Measurements from ENCODE around the gene CNKSR3.

CNKSR3 gene

DNA sequence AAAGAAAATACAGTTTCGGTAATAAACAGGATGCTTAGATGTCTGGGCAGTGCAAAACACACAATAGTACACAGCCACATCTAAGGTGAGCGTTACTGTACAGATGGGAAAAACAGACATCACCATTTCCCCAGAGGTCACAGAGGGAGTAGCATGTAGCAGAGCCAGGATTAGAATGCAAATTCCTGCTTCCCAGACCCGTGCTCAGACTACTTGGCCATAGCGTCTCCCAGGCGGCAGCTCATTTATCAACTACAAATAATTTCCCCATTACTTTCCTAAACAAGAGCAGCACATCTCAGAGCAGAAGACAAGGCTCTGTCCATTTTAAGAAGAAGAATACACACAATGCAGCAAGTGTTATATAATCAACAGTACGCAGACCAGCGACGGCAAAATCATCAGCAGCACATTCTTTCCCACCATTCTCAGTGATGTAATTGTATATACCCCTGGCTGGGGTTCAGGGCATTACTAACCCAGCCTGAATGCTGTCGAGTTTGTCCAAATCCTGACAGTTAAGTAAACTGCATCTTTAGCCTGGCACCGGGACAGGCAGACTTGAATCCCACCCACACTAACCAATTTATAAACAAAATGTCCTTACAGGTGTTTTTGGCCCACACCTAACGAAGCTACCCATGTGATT, 61.9 kb downstream of the CNKSR3 start:
- no peak for DNase-seq

DNA sequence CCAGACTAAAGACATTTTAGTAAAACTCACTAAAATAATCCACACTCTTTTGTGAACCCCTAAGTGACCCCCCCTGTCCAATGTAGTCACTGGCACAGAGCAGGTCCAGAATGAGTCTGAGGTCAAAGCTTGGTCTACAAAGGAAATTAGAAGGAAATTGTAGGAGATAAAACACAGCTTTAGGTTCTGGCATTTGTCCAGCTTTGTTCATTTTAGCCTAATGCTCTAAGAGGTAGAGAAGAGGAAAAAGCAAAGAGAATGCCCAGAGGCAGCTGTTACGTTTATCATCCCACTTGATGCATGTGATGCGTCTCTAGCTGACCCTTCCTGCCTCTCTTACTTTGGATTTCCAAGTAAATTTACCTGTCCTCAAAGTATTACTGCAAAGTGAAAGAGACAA, 62.5 kb downstream of the CNKSR3 start:
- DNase-seq: no peak

DNA sequence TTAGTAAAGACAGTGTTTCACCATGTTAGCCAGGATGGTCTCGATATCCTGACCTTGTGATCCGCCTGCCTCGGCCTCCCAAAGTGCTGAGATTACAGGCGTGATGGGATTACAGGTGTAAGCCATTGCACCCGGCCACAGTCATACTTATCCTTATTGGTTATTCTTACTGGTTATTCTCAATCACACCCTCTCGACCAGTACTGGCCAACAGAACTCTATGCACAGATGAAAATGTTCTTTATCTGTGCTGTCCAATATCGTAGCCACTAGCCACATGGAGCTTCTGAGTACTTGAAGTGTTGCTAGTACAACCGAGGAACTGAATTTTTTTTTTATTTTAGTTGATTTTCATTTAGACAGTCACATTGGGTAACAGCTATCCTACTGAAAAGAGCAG, 63.5 kb downstream of the CNKSR3 start:
- DNase-seq: no peak

DNA sequence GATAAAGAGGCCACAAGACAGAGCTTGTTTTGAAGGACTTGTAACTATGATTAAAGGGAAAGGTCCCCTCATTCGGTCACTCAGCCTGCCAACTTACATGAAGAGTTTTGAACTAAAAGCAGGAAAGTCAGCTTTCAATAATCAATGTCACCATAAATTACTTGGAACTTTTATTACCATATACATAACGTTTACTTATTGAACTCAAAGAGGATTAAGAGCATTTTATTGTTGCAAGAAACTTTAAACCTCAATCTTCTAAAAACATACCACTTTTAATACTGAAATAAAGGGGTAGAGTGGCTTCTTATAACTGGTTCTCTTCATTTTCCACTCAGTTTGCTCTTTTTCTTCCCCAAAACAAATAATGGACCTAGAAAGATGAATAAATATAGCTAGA, 65.1 kb downstream of the CNKSR3 start:
- no peak for DNase-seq

DNA sequence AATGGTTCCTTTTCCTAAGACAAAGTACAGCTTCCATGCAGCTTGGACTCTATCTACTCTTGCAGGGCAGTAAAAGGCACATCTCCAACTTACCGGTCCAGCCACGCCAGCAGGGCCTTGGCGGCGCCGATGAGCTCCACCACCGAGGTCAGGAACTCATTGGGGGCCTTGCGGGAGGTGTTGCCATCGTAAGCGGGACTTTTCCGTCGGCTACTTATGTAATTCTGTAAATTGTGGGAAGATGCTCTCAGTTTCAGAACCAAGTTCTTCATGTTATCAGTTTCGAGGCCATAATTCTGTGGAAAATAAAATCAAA, 68.5 kb downstream of the CNKSR3 start:
- DNase-seq: no peak

DNA sequence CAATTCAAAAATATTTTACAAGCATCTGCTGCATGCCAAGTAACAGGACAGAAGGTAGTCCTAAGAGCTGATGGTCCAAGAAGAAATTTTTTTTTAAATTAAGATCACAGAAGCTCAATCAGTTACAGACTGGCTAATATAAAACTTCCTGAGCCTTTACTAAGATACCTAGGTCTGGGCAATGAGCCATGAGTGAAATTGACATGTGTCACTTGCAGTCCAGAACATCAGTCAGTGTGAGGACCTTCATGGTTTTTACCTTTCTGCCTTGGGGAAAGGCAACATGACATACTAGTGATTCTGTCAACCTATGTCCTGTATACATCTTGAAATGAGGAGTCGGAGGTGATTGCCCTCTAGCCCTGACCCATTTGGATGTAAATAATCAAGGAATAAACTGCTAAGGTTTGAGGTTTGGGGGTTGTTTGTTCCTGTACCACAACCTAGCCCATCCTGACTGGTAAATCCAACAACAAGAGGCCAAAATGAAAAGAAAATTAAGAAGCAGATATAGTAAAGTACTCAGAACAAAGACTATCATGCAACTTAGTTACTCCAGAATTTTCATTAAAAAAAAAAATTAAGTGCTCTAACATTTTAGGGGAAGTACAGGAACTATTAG, 70.0 kb downstream of the CNKSR3 start:
- no peak for DNase-seq

DNA sequence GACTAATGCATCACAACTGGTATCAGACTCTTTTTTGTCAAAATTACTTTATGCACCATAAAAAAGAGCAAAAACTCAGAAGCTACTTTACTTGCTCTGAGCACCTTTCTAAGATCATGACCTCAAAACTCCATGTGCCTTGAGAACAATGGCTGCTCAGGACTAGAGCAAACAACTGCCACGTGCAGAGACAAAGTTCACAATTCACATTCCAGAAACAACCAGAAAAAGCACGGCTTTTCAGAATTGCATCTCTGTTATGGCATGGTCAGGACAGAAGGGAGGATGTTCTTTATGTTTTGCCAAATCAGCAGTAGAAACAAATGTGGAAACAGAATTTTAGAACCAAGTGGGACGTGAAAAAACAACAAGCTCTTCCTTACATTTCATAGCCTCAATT, 70.5 kb downstream of the CNKSR3 start:
- no peak for DNase-seq

DNA sequence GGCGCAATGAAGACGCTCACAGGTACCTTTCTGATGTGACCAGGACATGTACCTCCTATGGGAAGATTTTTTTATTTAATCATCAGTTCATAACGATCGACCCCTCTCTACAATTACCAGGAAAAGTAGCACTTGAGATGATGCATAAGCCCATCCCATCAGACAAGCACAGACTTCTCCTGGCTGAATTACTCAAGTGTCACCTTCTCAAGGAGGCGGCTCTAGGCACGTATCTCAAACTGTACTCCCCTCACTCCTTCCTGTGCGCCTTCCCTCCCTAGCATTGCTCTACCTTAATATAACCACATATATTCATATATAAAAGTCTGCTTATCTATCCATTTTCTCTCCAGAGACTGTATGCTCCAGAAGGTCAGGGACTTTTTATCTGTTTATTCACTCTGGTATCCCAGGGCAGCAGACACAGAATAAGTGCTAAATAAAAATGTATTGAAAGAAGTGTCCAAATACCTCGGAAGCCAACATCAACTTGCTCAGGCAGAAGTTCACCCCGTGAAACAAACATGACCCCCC, 71.5 kb downstream of the CNKSR3 start:
- no peak for DNase-seq

DNA sequence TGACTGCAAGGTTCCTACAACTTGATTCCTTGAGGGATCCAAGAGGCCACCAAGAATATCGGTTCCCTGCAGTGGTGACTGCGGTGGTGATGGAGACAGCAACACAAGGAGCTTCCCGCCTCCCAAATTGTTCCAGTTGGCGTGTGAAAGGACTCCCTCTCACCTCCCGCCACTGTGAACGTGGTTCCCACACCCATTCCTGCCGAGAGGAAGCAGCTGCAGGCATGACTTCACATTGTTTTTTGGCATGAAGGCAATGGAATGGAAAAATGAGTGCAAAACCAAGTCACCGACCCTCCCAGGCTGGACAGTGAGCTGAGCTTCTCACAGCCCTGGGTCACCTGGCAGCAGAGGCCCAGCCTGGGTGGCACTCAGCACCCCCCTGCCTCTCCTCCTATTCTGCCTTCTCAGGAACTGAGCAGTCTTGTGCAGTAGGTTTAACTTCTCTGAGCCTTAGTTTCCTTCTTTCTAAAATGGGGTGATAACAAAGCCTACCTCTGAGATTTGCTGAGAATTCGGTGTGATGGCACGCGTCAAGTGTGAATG, 75.0 kb downstream of the CNKSR3 start:
- DNase-seq: no peak

DNA sequence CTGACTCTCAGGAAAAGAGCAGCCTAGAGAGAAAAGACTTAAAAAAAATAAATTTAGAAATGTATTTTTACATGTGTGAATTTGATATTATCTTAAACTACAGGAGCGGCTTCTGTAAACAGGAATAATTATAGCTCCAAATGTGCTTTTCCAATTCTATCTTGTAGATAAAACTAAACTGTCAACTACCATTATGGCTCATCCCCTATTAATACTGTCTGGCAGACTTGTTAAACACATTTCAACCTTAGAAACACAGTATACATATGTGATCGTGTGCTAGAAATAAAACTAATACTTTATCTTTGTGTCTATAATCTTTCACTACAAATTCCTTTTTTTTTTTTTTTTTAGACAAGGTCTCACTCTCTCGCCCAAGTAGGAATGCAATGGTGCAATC, 75.8 kb downstream of the CNKSR3 start:
- DNase-seq: no peak

DNA sequence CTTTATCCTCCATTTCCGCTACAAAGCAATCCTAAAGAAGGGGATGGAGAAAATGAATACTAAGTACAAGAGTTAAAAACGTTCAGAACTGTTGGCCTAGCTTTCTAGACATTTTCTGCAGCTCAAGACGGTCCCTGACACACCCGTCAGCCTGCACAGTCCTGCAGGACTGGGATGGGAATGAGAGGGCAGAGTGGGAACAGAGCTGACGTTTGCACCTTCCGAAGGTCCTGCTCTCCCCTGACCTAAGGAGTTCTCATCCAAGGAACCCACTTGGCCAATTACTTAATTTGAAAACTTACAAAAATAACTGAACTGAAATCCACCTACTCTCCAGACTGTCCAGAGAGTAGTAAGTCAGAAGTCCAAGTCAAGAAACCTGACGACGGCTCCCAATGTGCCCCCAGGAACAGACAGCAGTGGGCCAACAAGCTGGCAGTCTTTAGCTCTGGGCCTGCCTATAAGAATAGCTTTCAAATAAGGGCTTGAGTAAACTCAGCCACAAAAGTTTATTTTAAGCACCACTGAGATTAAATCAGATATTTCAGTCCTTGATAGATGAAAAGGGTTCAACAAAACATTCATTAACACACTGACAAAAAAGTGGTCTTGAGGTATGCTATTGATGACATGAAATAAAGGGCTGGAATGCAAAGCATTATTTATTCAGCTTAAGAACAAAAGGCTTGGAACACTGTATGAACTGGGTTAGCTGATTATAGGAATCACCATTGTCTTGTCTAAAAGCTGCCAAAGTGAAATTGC, 76.8 kb downstream of the CNKSR3 start:
- no peak for DNase-seq

DNA sequence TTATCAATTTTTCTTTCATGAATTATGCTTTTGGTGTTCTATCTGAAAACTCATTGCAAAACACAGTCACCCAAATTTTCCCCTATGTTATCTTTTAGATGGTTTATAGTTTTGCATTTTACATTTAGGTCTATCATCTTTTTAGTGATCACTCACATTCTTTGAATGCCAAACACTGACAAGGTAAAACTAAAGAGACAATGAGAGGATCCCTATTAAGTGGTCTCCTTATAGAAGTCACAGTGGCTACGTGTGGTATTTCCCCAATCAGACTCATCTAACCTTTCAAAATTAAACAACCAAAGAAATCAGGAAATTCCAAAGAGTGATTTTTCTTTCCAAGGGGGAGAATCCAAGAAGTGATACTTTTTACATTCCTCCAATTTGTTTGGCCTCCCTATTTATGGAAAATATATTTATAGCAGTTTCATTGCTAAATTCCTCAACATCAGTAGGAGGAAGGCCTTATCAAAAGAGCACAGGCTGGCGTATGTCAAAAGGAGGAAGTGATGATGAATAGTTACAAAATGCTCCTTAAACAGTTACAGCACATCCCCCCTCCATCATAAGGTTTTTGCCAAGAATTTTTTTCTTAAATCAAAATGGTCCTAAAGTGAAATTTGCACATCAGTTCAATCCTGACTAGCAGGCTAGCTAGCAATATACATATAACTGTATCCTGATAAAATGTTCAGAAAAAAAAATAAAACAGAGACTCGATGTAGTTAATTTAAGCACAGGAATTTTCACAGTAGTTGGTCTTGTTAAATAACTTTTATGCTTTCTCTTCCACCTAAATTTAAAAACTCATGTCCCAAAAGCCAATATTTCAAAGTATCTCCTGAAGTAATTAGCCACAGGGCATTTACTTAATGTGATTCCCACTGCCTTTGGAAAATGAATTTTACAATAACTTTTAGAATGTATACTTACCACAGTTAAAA, 77.7 kb downstream of the CNKSR3 start:
- no peak for DNase-seq

DNA sequence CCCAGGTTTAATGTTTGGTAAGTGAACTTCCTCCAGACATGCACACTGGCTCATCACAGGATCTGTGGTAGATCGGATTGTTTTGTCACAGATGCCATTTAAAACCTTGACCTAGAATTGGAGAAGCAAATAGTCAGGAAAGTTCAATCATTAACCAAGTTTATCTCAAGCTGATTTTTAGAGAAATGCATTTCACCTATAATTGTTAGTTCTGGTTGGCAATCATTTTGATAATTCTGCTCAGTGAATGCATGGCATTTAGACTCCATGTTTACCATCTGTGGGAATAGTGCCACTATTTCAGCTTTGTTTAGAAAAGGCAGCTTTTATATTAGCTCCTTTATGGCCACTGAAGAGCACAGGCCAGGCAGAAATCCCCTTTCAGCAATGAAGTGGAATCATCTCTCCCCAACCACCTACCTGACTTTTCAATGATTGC, 80.0 kb downstream of the CNKSR3 start:
- no peak for DNase-seq

DNA sequence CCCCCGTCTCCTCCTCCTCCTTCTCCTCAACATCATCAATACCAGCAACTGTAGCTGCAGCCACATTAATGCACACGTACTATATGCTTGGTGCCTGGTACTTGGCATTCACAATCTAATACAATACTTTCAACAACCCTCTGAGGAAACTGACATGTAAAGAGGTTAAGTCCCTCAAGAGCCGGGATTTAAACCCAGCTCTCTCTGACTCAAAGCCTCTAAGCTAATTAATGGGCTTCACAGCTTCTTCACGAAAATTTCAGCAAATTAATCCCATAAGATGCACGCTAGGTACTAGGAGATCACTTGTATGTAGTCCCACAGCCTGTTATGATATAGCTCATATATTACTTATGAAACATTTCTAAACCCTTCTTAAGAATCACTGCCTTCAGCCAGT, 80.8 kb downstream of the CNKSR3 start:
- no peak for DNase-seq

DNA sequence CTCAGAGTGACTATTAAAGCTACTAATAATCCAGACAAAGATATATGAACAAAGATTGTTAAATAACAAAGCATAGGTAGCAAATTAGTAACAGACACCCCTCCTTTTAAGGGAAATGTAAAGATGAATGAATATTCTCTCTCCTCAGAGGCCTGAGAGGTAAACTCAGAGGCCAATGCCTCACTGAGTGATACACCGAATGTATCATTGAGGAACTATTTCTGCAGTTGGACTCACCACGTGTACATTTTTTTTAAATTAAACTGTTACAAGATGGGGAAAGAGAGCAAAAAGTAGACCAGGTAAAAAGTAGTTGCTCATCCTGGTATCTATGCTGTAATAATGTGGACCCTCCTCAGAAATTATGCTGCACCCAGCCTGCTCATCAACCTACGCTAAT, 81.6 kb downstream of the CNKSR3 start:
- no peak for DNase-seq

DNA sequence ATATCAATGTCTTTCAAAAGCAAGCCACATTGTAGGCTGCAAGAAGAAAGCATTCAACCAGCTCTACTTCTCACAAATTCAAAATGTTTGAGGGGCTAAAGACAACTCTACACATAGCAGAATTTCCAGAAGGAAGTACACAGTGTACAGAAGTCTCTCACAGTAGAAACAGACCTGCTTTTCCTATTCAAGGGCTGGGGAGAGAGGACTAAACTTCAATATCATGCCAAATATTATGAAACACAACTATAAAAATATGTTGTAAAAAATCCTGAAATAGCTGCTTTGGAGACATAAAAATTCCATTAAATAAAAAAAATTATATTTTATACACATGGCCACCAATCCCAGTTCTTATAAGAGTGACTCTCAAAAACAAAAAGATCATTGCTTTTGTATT, 83.0 kb downstream of the CNKSR3 start:
- no peak for DNase-seq

DNA sequence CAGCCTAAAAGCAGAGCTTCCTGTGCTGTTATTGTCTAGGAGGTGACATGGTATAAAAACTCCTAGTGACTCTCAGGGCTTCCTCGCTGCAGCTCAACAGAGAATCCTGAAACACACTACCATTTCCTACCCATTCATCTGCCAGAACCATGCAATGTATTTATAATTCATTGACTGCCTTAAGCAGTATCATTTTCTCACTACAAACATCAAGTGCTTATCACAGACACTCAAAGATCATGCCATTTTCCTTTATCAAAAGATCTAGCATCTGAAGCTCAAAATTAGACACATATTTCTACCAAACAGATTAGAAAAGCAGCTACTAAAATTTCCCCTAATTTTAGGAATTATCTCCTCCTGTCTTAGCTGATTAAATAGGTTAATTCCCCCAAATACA, 83.5 kb downstream of the CNKSR3 start:
- no peak for DNase-seq

DNA sequence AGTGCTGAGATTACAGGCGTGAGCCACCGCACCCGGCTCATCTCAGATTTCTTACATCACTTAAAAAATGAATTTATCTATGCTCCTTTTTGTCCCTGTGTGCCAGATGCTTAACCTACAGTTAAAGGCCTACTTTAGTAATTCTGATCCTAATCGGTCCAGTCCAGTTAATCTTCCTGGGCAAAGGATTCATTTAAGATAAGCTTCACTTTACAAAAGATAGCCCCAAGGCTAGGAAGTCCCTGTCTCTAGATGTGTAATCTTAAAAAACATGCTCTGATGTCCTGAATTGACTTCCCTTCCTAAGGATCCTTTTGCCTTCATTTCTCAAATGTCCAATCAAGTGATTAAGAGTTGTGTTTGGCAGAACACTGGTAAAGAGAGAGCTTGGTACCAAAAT, 85.5 kb downstream of the CNKSR3 start:
- no peak for DNase-seq

DNA sequence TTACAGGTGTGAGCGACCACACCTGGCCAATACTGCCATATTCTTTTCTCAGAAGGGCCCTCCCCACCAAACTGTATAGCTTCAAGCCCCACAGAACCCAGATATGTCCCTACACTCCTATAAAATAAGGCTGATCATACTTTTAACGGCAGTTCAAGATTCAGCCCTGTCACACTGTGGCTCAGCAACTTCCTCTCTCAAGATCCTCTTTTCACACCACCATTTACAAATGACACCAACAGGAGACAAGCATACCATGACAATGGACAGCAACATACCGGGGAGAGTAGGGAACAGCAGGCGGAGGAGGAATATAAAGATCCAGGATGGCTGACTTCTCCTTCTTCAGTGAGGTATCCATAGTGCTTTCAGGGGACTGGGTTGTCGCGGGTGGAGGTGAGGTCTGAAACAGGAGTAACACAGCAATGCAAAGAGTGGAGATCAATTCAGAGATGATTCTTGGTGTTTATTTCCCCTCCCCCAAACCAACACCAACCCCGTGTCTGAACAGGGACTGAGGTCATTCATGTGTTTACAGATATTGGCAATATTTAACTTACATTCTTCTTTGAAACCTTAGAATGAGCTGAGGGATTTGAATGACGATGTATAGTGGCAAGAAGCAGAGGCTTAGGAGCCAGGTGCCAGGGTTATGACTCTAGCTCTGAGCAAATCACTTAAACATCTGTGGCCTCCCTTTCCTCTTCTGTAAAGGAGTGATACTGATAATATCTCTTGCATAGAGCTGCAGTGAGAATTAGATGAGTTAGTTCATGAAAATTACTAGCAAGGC, 96.3 kb downstream of the CNKSR3 start:
- DNase-seq: no peak

DNA sequence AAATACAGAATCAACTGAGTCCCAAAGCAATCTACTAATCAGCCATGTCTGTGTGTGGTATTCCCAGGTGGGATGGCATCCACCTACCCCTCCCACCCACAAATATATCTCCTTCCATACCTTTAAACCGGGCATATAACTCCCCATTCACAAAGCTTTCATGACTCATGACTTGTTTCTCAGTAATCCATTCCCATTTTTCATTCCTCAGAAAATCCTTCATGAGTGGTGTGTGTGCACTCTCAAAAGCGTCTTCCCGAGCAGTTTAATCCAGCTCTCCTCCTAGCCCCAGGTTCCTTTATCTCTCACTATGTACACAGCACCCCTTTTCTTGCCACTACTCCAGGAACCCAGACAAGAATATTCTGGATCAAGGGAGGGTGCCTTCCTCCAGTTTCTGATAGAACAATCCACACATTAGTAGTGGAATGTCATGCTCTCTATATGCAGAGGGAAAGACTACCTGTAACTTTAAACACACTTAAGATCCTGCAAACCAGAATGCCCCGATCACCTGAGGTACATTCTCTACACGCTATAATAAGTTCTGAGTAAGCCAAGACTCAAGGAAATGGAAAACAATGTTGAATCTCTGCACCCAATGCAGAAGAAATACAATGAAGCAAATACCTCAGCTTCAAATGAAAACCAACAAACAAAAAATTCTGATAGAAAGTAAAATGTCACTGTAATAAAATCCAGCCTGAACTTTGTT, 98.2 kb downstream of the CNKSR3 start:
- no peak for DNase-seq

DNA sequence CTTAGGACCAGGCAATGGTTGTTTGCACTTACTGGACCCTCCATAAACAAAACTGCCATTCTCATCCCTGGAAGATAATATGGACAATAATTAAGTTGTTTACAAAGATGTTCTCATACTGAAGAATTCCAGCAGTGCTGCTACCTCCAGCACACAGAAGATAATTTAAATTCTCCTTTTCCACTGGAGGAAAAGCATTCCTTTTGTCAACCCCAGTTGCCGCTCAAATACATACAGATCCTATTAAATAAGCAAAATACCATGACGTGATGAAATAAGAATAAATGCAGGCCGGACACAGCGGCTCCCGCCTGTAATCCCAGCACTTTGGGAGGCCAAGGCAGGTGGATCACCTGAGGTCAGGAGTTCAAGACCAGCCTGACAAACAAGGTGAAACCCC, 99.4 kb downstream of the CNKSR3 start:
- no peak for DNase-seq

All from CD4-positive, alpha-beta T cell treated with Interleukin-17A for 1 hour (primary cell).